PFSK-1 (cell line): Measurements from ENCODE around the gene CLDN15.

ENCODE experiments used
- POLR2AphosphoS5 ChIP-seq: IDR thresholded peaks from 2 replicates; pipeline ENCODE4 v1.6.1; 2012; ENCODE audit warnings: low read depth, mild to moderate bottlenecking, control low read depth, low read length, moderate library complexity
- SIN3A ChIP-seq: IDR thresholded peaks from 2 replicates; pipeline ENCODE4 v1.6.1; 2012; ENCODE audit warnings: mild to moderate bottlenecking, low read length, moderate library complexity, borderline replicate concordance; ENCODE audit not compliant: insufficient read depth

GRCh38 chr7:101265622-101266516, 28.3 kb upstream of the CLDN15 start:
- TF ChIP-seq POLR2AphosphoS5 (no peak), SIN3A (no peak)
